Skeletal muscle cell (primary cell): ENCODE measurements around the gene RIPOR3.
"Not testable (repeated sequence)": the region's sequence is repeated elsewhere in the genome, so short reads cannot be mapped to it uniquely, and the experiment has no call there.

Source experiments
- DNase-seq: peaks from one replicate; pipeline ENCODE4 v3.0.0-alpha.2; 2010; ENCODE audit warnings: low read depth
- H3K4me3 ChIP-seq: 2 replicates; pipeline ENCODE4 v1.5.1; 2011; ENCODE audit warnings: low read depth, mild to moderate bottlenecking, control low read depth, low read length, moderate library complexity

The RIPOR3 gene

DNA sequence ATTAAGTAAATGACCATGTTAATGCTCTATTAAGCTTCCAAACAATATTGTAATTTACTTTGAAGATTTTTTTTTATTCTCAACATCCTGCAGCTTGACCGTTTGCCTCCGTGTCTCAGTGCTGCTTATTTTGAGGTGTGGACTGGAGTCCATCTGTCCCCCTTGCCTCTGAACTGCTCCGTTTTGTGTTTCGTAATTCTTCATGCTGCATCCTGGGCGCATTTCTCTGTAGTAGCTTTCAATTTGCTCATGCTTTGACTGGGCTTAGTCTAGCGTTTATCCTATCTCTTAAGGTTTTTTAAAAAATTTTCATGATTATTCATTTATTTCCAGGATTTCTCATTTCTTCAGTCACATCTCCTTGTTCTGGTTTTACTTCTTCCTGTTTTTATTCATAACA lies 143.4 kb downstream of the RIPOR3 start:
- H3K4me3 ChIP-seq, result no peak overlapping the region

DNA sequence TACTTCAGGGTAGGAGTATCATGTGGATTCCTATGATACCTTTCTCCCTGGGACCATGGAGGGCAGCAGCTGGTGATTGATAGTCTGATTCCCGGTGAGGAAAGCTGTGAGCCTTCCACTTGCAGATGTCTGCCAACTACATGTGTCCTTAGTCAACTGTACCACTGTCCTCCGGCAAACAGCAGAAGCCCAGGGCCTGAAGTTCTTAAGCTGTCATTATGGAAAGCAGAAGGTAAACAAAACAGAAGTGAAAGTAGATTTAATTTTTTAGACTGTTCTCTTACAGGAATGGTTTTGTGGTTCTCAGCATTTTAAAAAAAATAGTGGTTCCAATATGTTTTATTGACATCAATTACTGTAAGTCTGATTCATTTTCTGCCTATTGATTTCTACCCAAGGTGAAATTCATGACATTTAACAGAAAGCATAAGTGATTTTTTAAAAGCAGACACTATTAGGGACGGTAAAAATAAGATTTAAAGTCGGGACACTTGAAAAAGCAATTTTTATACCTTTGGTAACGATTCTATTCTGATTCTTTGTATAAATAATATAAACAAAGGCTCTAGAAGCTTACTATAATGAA lies 144.5 kb downstream of the RIPOR3 start:
- no peak overlapping the region for H3K4me3 ChIP-seq
- DNase-seq, result no peak

More for the DNA sequence above, 143.4 kb downstream of the RIPOR3 start:
- no peak for DNase-seq

GRCh38 chr20:50545126-50545525 lies 146.2 kb downstream of the RIPOR3 start:
- DNase-seq, result no peak

DNA sequence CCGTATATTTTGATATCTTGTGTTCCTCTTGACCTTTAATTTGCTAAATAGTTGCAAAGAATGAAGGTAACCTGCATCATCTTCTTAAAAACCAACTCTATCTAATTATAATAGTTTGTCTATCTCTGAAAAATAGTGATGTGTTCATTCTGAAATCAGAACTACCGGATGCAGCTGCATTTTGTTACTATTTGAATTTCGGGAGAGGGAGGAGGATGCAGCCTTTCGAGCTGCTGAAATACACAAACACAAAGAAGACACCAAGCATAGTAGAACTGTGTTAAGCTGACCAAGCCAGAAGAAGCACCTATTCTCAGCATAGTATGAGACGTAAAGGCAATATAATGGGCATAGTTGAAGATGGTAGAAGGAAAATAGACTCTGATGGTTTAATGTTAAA lies 148.0 kb downstream of the RIPOR3 start:
- H3K4me3 ChIP-seq, result no peak overlapping the region
- DNase-seq, result no peak

More at GRCh38 chr20:50545126-50545525, 146.2 kb downstream of the RIPOR3 start:
- H3K4me3 ChIP-seq, result no peak overlapping the region

DNA sequence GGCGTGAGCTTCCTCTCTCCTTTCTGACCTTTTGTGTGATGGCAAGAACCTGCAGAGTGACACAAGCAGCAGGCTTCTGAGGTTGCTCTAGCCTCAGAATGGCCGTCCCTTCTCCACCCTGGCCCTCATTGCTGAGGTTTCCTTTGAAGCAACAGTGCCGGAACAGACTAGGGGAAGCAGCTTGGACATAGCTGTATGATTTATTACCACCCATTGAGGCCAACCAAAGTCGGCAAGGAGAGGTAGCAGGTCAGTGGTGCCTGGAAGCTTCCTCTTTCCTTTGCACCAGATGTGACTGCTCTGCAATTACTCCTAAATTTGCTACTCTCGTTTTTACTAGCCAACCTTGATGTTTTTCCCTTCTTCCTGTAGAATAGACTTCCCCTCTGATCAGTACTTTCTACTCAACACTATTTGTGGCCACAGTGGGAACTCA lies 149.7 kb downstream of the RIPOR3 start:
- H3K4me3 ChIP-seq, result no peak overlapping the region

GRCh38 chr20:50540620-50541605 lies 150.4 kb downstream of the RIPOR3 start:
- no peak overlapping the region for H3K4me3 ChIP-seq
- no peak for DNase-seq

More for the DNA sequence above, 149.7 kb downstream of the RIPOR3 start:
- no peak for DNase-seq

DNA sequence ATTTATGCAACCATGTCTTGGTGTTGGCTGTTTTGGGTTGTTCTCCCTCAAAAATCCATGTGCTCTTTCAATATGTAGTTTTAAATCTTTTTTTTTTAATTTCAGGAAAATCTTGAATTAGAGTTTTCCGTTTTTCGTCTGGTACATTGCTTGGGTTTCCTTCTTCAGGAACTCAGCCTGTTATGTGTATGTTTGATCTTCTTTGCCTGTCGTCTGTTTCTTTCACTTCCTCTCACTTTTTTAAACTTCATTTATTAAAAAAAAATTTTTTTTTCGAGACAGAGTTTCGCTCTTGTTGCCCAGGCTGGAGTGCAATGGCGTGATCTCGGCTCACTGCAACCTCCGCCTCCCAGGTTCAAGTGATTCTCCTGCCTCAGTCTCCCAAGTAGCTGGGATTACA lies 151.5 kb downstream of the RIPOR3 start:
- not testable (repeated sequence) for H3K4me3 ChIP-seq, DNase-seq

- DNase-seq, result no peak
- H3K4me3 ChIP-seq, result no peak overlapping the region
Observed at GRCh38 chr20:50538276-50538675, 153.1 kb downstream of the RIPOR3 start.

DNA sequence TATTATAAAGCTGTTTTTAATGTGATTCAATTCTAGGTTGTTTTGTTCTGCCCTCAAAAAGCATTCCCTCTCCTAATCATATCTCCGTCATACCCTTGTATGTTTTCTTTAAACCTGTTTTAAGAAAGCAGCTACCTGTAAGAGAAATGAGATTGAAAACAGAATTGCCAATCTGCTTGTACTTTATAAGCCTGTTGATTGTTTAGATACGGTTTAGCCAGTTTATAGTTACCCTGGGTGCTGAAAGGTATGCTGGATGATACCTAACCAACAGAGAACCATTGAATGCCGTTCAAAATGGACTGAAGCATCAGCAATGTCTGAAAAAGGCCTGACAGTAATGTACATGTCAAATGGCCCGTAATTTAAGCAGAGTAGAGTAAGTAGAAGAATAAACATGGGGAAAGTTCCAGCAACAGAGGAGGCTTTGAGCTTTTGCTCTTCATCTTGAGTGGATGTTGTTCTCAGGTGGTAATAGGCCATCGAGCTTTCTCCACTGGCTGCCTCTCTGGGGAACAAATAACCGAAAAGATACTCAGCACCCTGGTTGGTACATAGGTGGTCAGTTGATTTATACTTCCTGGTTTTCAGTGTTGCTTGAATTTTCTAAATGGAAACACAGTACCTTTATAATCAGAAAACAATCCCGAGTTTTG lies 153.7 kb downstream of the RIPOR3 start:
- DNase-seq, result no peak
- H3K4me3 ChIP-seq, result no peak overlapping the region

DNA sequence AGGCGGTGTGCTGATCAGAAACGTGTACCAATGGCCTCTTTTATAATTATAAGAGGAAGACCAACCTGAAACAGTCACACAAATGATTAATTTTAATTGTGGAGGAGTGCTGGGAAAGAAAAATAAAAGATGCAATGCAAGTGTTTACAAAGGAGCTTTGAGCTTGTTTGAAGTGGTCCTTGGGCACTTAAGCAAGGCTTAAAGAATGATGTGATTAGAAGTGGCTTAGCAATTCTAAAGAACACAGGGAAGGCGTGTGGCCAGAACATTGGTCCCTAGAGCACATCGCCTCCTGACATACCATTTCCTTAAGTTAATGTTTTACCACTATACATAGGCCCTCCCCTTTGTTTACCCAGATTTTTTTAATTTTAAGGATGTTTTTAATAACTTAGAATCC lies 155.0 kb downstream of the RIPOR3 start:
- H3K4me3 ChIP-seq, result no peak overlapping the region
- no peak for DNase-seq
